HG03108 (cell line): Measurements from ENCODE around the gene CSTPP1.
A peak's percentile ranks its signal among the peaks of the same experiment; 100 is the strongest.
"Not testable (repeated sequence)": the region's sequence is repeated elsewhere in the genome, so short reads cannot be mapped to it uniquely, and the experiment has no call there.

ENCODE experiments used
- ATAC-seq: cut with Tn5 transposase; IDR thresholded peaks from one replicate; pipeline ENCODE4 v1.9.1; 2021; ENCODE audit warnings: moderate library complexity; ENCODE audit not compliant: unreplicated experiment

Gene CSTPP1

DNA sequence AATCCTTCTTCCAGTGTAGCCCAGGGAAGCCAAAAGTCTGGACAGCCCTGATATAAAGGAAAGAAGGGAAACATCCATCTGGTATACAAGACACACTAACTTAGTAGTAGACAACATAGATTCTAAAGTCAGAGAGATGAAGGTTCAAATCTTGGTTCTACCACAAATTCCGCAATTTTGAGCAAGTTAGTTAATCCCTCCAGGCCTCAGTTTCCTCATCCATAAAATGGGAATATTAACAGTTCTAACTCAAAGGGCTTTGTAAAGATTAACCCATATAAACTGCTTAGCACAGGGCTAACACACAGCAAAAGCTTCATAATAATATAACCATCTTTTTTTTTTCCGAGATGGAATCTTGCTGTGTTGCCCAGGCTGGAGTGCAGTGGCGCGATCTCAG is 29.0 kb upstream of the CSTPP1 start:
- no peak for ATAC-seq

DNA sequence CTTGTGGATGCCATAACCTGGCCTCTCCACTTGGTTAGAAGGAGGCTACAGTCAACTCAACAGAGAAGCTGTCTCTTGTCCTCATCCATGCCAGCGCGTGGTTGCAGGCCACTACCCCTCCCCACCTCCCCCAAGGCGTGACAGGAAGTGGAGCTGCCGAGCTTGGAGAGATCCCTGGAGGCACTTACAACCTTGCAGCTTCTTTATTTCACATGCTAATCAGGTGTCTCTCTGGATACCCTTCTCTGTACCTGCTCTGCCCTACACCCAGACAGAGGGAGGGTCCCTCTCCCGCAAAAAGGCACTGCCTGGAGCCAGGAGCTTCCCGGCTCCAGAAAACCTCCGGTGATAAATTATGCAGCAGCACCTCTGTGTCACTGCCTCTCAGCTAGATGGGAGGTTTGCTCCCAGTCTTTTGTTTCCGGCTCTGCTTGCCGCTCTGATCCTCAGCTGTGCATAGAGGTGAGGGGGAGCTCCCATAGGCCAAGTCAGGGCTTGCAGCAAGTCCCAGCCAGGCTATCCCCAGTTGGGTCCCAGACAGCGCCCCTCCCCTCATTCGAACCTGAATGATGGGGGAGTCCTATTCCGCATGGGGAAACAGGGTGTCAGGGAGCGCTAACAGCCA is 23.9 kb upstream of the CSTPP1 start:
- ATAC-seq = no peak

DNA sequence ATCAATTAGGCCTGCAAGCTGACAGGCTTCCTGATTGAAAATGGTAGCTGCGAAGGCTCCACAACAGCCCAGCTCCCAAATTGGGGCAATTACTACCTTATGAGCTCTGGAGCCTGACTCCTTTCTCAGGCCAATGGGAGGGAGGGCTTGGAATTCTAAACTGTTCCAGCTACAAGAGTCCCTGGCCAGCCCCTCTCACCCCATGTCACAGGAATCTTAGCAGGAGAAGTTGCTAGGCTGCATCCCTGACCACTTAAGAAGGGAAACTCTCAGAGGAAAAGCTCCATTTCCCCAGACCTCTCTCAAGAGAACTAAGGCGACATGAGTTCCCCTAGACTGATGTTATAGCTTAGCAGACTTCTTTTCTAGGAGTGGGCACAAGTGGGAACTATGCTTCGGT is 23.1 kb upstream of the CSTPP1 start:
- no peak for ATAC-seq

DNA sequence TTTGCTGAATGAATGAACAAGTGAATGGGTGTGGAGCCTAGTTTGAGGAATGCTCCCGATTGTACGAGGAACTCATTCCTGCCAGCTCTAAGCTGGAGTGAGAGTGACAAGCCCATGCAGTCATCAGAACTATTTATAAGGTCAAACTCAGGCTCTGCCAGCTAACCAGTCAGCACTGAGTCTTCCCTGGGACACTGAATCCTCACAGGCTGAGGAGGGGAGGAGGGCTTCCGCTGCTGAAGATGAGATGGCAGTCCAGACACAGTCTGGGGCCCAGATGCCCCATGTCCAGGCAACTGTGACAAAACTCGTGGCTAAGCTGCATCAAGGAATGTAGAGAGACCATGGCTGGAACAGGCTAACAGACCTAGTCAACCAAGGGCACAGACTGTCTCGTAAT is 22.2 kb upstream of the CSTPP1 start:
- ATAC-seq = no peak

DNA sequence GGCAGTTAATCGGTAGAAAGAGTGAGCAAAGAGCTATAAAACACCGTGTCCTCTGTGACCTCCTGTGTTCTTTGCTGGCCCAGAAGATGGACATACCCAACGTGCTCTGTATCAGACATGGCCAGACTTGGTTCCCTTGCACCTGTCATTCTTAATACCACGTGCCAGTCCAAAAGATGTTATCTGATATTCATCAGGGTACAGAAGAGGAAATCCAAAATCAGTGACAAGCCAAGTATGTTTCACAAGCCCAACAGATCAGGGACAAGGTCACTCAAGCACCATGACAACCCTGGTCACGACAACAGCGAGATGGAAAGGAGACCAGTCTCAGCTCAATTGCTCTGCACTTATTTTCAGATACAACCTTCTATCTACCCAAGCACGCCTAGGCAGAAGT is 21.7 kb upstream of the CSTPP1 start:
- ATAC-seq = no peak

DNA sequence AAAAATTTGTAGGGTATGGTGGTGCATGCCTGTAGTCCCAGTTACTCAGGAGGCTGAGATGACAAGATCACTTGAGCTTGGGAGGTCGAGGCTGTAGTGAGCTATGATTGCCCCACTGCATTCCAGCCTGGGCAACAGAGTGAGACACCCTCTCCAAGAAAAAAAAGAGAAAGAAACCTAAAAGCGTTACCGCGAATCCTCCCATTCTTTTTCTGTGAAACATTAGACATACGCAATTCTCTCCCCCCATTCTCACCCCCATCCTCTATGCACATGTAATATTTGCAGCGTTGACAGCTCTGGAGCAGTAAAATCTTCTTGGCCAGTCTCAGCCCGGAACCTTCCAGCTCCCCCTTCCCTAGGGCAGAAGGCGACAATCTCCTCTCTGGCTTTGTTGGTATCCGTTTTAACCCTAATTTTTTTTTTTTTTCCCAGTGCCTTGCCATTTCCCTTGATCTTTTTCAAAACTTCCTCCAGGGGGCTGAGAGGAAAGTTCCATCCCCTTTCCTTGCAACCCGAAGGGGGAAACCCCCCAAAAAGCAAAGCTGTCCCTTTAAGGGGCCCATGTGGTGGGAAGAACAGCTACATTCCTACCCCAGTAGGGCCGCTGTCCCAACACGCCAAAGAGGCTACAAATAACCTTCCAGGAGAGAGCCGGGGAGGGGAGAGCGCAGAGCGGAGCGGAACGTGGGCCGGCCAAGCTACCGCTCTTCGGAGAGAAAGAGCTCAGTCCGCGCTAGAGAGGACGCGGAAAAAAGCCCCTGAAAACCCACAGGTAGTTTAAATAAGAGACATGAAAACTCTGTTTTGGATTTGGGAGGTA is 20.1 kb upstream of the CSTPP1 start:
- no peak for ATAC-seq

DNA sequence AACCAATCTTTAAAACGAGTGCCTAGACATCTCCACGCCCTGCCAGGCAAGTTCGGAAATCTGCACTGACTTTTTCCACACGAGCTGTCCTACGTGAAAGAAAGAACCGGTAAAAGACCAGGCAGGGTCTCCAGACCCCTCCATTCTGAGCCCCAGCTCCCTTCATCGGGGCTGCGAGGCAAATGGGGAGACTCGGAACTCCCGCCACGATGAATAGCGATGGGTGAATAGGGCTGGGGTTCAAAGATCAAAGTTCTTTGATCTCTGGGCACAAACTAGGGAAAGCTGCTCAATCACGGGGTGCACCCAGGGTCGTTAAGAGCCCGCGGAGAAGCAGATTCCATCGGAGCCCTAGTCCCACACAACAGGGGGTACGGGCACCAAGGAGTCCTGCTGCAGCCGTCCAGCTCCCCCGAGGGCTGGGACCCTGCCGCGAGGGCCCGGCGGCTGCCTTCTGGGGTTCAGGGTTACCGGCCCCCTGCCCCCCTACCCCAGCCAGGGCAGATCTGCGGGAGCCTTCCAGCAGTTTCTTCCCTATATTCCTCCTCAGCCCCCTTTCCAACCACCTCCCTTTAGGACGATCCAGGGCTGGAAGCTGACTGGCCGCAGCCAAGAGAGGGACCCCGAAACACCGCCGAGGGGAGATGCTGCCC is 19.3 kb upstream of the CSTPP1 start:
- ATAC-seq = no peak

DNA sequence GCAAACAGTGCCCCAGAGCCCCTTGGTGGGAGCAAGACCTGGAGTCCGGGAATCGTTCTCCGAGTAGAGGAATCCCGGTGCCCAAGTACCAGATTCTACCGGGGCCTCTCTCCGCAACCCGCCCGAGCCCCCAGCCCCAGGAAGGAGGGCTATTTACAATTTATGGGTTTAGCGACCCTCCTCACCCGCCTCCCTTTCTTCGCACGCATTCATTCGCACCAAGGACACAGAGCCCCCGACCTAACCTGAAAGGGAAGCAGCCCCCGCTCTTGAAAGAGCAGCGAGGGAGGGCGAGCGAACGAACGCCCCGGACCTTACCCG is 18.8 kb upstream of the CSTPP1 start:
- ATAC-seq = no peak

DNA sequence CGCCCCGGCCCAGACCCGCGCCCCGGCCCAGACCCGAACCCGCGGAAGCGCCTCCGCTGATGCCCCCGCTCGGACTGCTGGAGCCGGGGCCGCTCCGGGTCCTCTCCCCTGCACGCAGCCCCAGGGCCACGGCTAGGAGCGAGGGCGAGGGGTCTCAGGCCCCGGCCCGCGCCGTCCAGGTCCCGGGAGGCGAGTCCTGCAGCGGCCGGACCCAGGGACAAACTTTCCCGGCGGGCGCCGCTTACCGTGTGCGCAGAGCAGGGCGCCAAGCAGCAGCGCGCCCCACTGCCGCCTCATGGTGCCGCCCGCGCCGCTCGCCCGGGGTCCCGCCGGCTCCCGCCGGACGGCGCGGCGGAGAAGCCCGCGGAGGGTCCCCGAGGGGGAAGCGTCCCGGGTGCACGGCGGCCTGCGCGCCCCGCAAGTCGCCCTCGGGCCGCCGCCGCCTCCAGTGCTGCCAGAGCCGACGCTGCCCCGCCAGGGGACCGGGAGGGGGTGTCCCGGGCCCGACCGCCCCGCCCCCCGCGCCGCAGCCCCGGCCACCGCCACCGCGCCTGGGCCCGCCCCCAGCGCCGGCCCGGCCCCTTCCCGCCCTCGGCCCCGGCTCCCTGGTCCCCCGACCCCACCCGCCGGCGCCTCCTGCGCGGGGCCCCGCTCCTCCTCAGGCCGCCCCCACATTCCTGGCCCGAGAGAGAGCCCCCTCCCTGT is 18.3 kb upstream of the CSTPP1 start, which contains the start of gene LRP4:
LRP4 (minus strand) TSS at position 468 of the 705 bp plus-strand sequence; CDS start at position 297, 171 bp downstream.
- peak; percentile 49 for ATAC-seq

DNA sequence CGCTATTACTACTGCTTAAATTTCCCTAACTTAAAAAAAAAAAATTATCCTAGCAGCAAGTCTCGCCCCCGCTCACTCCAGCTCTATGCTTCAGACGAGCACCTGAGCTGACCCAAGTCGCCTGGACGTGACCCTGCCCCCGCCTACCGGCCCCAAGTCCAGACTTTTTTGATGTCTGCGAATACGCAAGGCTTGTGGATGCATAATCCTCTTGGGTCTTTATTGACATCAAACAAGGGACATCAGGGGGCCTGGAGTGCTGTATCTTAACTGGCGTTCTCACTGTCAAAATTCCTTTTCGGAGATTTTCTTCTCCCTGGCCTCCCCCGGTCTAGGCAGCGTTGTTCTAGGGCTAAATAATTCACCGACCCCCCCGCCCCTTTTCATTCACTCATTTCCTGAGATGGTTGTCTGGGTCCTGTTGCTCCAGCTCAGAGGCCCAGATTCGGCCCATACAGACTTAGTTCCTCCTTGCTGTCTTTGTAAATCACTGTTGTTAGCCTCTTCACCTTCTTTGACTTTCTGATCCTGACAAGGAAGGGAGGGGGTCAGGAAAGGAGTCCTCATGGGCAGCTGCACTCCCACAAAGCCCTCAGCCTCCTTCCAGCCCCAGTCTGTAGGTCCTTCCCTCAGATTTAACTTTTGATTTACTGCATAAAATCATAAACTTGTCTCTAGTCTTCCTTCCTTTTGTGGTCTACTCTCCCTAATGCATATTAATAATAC is 17.6 kb upstream of the CSTPP1 start:
- no peak for ATAC-seq

DNA sequence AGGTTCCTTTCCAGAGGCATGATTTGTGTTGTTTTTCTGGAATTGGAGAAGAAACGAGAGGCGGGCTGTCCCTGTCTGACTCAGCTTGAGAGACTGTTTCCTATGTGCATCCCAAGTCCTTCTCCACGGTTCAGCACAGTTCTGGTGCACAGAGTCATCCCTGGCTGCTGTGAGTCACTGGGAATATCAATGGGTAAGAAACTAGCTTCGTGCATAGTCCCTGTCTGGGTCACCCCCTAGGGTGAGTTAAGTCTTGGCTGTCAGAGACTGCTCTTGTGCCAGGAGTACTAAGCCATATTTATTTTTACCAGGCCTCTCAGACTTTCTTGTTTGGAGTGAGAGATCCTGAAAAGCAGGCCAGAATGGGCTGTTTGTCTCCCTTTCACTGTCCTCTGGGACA is 15.8 kb upstream of the CSTPP1 start:
- no peak for ATAC-seq

DNA sequence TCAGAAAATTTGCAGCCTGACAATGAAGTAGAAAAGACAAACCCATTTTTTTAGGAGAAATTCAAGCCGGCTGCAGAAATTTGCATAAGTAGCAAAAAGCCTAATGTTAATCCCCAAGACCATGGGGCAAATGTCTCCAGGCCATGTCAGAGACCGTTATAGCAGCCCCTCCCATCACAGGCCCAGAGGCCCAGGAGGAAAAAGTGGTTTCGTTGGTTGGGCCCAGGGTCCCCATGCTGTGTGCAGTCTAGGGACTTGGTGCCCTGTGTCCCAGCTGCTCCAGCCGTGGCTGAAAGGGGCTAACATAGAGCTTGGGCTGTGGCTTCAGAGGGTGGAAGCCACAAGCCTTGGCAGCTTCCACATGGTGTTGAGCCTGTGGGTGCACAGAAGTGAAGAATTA is 8.6 kb upstream of the CSTPP1 start:
- ATAC-seq = not testable (repeated sequence)

DNA sequence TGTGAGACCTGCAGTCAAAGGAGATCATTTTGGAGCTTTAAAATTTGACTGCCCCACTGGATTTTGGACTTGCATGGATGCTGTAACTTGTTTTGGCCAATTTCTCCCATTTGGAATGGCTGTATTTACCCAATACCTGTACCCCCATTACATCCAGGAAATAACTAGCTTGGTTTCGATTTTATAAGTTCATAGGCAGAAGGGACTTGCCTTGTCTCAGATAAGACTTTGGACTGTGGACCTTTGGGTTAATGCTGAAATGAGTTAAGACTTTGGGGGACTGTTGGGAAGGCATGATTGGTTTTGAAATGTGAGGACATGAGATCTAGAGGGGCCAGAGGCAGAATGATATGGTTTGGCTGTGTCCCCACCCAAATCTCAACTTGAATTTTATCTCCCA is 7.9 kb upstream of the CSTPP1 start:
- ATAC-seq = not testable (repeated sequence)

DNA sequence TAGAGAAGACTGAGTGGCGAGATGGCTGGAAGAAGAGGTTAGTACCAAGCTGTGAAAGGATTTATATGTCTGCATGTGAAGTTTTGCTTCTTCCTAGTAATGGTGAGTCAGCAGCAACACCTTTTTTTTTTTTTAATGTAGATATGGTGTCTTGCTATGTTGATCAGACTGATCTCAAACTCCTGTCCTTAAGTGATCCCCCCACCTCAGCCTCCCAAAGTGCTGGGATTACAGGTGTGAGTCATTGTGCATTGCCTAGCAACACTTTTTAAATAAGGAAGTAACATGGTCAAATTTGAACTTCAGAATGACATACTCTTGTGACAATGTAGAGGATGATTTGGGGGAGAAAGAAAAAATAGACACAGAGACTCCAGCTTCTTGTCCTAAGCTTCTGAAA is 6.5 kb upstream of the CSTPP1 start:
- no peak for ATAC-seq

DNA sequence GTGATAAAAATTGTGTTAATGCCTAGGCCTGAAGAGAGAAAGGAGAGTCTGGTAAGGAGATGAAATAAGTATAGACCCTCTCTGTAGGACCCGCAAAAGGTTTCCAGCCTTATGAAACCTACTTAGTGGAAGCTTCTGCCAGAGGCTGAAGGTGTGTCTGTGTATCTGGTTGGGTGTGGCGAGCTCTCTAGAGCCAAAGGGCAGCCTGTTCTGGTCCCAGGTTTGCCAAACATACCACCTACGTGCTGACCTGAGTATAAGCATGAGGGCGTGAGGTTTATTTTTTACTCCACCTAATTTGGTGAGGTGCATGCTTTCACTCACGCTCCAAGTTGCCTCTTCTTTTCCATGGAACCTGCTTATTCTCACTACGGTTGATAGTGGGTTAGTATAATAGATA is 5.6 kb downstream of the CSTPP1 start:
- no peak for ATAC-seq

DNA sequence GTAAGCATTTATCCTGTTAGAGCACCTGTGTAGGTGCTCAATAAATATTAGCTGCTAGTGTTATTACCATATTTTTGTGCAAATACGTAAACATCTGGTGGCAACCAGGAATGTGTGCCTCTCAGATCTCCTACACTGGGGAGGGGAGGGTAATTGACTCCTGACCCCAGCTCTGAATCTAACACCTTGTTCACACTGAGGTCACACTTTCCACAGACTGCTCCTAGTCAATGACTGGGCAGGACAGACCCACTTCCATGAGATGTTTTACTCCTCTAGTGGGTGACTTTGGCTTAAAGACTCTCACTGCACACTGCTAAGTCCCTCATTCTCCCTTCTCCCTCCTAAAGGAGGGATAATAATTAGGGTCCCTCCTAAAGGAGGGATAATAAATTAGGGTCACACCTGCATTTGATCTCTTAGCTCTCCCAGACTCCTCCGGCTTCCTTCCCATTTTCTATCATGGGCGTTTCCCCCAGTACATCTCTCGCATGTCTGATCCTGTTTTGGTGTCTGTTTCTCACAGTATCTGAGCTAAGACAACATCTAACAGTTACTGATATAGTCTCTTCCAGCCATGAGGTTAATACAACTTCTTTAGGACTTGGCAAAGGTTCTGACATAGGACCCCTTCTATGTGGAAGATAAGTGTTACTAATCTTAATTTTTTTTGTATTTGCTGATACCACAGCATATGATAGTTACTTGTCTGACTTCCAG is 8.0 kb downstream of the CSTPP1 start:
- ATAC-seq = no peak

DNA sequence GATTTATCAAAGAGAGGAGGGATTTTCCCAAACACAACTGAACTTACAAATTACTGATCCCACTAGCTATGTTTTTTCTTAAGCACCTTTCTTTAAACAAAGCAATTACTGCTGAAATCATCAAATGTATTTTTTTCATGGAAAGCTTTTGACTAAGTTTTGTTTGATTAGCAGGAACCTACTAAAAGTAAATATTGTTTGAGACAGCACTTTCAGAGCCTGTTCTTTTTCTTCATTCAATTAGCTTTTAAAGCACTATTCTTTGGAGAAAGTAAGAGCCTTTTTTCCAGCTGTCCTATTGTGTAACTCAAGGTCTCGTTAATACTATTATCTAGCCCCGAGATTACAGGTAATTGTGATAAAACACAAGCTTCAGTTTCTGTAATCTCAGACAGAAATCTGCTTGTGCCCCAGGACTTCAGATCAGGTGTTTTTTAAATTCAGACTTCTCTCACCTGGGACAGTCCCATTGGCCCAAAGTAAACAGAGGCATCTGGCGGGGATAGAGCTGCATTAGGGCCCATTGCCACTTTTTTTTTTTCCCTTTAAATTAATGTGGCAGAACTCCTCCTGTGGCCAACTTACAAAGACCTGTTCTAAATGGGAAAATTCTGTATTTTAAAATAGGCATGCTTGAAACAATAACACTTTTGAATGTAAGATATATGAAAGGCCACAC is 11.0 kb downstream of the CSTPP1 start:
- ATAC-seq = no peak

DNA sequence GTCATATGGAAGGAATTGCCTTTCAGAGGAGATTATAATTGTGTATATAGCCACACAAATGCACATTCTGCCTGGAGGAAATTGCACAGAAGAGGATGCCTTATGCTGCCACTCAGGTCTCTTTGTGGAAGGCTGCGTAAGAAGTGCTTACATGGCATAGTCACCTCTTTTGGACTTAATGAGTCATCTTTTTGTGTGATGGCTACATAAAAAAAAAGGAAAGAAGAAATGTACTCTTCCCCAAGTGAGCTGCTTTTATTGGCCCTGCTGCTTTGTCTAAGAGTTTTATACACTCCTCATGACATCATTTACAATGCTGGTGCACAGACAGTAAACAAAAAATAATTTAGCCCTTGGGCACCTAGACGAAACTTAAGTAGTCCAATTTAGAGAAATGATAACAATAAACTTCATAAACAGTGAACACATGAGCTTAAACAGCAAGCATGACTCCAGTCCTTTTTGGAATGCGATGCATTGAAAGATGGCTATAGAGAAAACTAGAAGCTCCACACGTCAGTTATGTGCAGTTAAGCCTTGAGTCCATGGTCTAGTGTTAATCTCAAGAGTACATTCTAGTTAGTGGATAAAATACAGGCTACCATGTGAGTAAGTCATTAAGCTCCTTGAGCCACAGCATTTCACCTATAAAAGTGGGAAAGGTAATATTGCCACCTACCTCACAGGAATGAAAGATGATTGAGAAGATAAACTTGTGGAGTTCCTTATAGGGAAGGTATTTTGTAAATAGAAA is 12.0 kb downstream of the CSTPP1 start:
- no peak for ATAC-seq

DNA sequence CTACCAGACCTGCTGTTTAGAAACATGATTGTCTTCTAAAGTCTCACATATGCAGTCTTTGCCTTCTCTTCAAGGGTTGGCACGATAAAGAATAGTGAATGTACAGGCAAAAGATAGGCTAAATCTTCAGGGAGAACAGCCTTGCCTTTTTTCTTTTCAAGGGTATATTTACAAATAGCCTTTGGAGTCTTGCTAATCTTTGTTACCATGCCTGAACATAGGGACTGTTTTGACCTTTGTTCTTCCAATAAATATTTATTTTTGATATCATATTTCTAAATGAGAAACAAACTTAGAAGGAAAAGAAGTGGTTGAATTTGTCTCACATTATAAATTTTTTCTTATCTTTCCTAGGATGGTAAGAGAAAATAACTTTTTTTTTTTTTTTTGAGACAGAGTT is 12.7 kb downstream of the CSTPP1 start:
- ATAC-seq = no peak
